Neural progenitor cell (in vitro differentiated cells): ENCODE results near the gene RINL.

Source experiments
- EZH2 ChIP-seq: fragments of 200-600 bp; sonication (generic); IDR thresholded peaks from 2 replicates; pipeline ENCODE4 v1.6.1; 2017; ENCODE audit warnings: antibody characterized with exemption, mild to moderate bottlenecking, moderate library complexity
- EZH2phosphoT487 ChIP-seq: fragments of 200-600 bp; sonication (generic); IDR thresholded peaks from 2 replicates; pipeline ENCODE4 v1.6.1; 2017; ENCODE audit warnings: antibody characterized with exemption
- TF ChIP-seq, protein P1 (sequence below): fragments of 200-600 bp; sonication (generic); IDR thresholded peaks from 2 replicates; pipeline ENCODE4 v1.5.1; 2017; ENCODE audit warnings: antibody characterized with exemption, mild to moderate bottlenecking

DNA sequence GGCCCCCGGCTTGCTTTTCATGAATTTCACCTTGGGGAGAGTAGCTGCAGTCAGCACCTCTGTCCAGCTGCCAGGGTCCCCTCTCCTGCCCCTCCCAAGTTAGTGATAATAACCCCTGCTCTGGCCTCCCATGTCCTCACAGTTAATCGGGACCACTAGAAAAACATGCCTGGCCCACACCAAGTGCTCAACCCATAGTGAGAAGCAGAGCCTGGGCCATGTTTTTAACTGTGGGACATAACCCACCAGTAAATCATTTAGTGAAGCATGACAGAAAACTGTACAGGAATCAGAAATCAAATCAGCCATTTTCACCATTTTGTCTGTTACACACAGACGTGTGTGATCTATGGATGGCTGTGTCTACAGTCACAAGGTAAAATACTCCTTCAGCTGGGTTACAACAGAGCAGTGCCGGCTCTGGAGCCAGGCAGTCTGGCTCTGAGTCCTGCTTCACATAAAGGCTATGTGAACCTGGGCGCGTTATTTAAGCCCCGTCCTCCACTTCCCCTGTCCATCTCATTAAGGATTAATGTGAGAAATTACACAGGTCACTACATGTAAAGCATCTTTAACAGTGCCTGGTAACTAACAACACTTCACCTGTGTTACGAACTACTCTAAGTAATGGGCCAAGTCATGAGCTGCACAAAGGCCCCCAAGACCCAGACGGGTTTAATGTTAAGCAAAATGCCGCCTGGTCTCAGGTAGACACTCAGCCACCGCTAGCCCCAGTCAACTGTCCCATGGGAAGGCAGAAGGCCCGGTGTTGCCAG is 38.9 kb downstream of the RINL start:
- TF ChIP-seq, protein P1, sequence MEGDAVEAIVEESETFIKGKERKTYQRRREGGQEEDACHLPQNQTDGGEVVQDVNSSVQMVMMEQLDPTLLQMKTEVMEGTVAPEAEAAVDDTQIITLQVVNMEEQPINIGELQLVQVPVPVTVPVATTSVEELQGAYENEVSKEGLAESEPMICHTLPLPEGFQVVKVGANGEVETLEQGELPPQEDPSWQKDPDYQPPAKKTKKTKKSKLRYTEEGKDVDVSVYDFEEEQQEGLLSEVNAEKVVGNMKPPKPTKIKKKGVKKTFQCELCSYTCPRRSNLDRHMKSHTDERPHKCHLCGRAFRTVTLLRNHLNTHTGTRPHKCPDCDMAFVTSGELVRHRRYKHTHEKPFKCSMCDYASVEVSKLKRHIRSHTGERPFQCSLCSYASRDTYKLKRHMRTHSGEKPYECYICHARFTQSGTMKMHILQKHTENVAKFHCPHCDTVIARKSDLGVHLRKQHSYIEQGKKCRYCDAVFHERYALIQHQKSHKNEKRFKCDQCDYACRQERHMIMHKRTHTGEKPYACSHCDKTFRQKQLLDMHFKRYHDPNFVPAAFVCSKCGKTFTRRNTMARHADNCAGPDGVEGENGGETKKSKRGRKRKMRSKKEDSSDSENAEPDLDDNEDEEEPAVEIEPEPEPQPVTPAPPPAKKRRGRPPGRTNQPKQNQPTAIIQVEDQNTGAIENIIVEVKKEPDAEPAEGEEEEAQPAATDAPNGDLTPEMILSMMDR: no peak
- TF ChIP-seq EZH2phosphoT487 (no peak), EZH2 (no peak)
